ENCODE data around the gene LTB4R2.

- TF ChIP-seq CTCF (conservative IDR thresholded peaks at IDR 0.05 in 1 of 2, IDR thresholded peaks at IDR 0.05 in 1 of 2; ENCODE audit: low read depth in 1 of 2, low read length in 2 of 2) (no peak), EZH2 (IDR thresholded peaks at IDR 0.05; ENCODE audit: low read length, missing control alignments) (no peak)
These were observed 43.3 kb upstream of the LTB4R2 start for GRCh38 chr14:24266344-24267244.
